ENCODE results near the gene PDRG1.

The PDRG1 gene

DNA sequence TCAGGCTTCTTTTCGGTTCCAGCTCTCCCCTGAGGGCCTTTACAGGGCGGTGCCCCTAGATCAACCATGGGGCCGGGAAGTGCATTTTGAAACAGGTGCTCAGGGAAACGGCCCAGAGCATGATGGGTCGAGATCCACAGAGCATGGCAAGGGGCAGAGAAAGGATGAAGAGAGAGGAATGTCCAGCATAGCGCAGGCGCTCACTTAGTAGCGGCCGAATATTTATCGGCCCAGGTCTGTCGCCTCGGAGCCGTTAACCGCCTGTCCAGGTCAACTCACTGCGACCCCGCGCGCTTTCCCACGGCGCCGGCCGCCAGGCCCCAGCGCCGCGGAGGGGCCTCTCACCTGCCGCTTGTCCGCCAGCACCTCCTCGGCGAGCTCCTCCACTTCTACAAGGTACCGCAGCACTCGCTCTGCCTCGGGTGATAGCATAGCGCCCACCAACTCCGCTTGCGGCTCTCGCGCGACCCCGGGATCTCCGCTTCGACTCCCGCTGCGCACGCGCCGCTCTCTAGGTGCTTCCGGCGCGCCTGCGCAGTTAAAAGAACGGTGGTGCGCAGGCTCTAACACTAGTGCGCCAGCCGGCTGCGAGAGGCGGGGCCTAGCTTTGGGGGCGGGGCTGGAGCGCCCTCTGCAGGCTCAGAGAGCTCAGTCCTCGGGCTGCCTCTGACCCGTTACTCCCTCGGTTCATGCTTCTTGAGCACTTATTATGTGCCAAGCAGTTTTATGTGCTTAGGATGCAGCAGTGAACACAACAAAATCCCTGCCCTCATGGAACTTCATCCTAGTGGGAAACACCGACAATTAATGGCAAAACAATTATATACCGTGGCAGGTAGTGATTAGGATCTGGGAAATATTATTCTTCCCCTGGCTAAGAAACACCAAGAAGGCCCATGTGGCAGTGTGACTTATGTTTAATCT lies at the start of gene PDRG1:
Gene PDRG1 (minus strand): TSS at position 517 of the 924 bp plus-strand sequence. CDS start 85 bp downstream, at position 432.
- DNase-seq: peak; percentile 96

DNA sequence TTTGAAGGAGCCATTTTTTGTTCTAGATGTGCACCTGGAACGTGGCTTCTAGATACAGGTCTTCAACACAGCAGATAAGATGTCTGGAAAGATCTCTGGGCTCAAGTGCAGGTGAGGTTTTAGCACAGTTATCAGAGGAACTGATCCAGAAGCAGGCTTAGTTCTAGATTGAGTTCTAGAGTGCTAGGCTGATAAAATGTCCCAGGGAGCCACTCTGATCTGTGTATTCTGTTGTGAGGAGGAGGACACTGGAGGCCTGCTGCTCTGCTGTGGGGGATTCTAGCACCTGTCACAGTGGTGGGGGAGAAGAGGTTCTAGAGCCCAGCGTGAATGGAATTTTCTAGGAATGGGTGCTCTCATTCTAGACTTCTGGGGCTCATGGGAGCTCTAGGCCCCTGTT lies 46.4 kb upstream of the PDRG1 start:
- DNase-seq: no peak

DNA sequence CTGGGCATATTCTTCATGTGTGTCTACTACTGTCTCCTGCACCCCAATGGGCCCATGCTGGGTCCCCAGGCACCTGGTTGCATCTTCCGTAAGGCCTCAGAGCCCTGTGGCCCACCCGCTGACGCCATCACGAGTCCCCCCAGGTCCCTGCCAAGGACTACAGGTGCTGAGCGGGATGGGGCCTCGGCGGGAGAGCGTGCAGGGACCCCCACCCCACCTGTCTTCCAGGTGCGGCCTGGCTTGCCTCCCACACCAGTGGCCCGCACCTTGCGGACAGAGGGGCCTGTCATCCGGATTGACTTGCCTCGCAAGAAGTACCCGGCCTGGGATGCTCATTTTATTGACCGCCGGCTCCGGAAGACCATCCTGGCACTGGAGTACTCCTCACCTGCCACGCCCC lies 45.1 kb upstream of the PDRG1 start:
- no peak for DNase-seq

DNA sequence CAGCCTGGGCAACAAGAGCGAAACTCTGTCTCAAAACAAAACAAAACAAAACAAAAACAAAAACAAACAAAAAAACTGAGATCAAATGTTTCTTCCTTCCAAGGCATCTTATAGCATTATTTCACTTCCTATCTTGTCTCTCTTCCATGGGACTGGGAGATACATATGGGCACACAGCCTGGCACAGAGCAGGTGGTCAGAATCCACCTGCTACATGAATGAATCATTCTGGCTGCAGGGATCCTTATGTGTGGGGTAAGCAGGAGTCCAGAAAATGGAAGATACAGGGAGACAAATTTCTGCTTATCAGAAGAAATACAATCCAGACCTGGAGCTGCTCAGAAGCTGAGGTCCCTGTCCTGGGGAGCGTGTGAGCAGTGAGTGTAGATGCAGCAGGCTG lies 40.2 kb upstream of the PDRG1 start:
- no peak for DNase-seq

DNA sequence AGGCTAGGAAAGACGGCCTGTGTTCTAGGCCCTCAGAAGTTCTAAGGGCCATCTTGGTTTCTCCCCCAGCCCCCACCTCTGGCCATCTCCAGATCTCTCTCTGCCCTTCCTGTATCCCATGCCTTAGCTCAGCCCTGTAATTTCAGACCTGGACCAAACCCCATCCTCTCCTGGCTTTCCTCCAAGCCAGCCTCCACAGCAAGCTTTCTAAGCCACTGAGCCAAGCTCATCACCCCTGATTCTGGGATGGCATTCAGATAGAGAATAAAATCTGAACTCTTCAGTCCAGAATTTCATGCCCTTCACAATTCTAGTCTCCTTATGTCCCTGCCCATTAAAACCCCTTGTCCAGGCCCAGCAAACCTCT lies 39.5 kb upstream of the PDRG1 start:
- DNase-seq: no peak

DNA sequence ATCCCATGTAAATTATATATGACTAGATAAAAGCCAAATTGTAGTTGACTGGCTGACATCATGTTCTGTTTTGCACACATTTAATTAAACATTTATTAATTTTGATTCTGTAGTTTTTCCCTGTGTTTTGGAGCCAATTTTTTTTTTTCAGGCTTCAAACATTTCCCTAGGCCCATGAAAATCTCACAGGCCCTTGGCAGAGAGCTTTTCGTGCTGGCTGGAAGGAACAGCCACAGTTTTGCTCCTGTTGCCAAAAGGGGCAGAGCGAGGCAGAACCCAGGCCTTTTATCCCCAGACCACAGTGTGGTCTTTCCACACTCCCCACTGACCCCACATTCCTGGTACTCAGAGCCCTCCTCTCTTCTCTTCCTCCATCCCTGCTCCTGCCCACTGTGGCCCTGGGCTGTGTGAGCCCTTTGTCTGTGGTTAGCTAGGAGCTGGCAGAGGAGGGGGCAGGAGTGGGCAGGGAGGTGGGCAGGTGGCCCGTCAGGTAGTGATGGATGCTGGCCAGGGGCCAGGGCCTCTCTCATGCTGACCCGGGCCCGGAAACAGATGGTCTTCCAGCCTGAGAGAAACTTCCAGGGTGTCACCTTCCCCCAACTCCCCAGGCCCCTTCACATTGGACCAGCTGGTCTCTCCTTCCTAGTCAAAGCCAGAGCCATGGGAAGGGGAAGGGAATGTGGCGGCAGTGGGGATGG lies 38.9 kb upstream of the PDRG1 start:
- no peak for DNase-seq

DNA sequence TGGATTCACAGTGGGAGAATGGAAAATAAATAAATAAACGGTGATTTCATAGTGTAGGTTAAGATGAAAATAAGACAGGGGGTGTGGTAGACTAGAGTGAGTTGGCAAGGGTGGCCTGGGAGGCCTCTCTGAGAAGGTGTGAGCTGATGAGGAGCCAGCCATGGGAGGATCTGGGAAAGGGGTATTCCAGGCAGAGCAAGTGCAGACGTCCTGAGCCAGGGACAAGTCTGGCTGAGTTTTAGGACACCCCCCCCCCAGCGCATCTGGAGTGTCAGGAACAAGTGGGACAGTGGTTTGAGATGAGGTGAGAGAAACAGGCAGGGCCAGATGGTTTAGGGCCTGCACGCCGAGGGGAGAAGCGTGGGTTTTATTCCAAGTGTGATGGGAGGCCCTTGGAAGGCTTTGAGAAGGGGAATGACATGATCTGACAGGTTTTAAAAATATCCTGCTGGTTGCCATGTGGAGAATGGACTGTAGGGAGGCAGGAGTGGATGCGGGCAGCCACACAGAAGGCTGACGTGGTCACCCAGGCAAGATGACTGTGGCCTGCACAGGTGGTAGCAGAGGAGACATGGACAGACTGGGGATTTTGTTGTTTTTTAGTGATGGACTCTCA lies 37.3 kb upstream of the PDRG1 start:
- DNase-seq: no peak

DNA sequence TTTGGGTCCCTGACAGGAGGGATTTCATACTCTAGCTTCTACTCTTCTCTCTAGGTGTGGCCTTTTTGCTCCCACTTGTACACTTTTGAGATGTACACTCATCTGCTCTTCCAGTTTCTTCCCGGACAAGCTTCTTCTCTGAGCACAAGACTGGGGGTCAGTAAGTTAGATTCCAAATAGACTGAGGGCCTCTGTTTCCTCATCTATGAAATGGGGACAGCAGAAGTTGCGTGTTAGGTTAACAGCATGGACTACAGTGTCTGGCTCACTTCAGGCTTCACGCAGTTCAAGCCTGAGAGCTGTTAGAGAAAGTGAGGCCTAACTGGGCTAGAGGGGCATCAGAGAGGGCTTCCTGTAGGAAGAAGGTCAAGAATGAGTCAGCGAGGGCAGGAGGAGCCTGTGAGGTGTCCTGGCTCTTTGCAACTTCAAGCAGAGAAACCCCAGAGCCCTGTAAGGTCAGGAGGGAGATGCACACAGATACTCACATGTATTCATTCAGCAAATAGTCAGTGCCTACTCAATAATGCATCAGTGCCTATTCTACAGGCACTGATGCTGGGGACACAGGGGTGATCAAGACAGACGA lies 36.7 kb upstream of the PDRG1 start:
- DNase-seq: no peak

DNA sequence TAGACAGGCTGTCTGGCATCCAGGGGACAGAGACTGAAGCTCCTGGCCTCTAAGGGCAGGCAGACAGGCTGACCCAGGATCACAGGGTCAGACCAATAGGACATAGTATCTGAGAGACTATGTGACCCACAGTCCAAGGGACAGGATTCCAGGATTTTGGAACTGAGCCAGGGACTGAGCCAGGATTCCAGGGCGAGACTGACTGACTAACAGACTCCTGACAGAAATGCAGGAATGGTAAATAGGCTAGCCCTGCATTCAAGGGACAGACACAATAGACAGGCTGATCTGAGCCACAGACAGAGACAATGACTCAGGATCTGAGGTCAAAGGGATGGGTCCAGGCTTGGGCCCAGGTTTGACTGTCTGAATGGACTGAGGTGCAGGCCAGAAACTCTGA lies 35.9 kb upstream of the PDRG1 start:
- no peak for DNase-seq

DNA sequence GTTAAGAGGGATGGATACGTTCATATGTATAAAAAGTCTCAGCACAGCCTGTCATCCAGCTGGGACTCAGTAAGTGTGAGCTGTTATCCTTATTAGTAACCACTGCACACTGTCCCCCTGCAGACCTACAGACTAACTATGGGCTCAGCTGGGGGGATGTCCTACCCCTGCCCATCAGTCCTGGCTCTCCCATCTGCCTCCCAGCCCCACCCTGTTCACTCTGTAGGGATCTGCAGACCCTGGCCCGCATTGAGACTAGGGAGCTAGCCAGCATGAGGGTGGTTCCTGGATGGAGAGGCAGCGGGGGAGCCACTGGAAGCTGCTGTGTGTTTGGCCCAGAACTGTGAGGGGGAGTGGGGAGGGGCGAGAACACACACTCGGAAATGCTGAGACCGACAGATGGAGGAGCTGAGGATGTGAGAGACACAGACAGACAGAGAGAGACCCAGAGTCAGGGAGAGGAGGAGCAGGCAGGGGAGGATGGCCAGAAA lies 33.2 kb upstream of the PDRG1 start:
- no peak for DNase-seq

DNA sequence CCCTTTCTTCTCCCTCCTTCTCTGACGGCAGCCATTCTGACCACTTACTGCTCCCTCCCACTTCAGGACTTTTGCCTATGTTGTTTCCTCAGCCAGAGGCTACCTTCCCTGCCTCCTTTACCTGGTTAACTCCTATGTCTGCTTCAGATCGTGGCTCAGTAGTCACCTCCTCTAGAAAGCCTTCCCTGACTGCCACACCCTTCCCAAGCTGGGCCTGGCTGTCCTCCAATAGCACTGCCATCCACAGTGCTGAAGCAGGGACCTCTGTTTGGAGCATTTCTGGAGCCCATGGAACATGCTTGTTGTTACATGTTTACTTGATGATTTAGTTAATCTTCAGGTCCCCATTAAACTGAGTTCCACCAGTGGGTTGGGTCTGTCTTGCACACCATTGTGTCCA lies 29.9 kb upstream of the PDRG1 start:
- no peak for DNase-seq

DNA sequence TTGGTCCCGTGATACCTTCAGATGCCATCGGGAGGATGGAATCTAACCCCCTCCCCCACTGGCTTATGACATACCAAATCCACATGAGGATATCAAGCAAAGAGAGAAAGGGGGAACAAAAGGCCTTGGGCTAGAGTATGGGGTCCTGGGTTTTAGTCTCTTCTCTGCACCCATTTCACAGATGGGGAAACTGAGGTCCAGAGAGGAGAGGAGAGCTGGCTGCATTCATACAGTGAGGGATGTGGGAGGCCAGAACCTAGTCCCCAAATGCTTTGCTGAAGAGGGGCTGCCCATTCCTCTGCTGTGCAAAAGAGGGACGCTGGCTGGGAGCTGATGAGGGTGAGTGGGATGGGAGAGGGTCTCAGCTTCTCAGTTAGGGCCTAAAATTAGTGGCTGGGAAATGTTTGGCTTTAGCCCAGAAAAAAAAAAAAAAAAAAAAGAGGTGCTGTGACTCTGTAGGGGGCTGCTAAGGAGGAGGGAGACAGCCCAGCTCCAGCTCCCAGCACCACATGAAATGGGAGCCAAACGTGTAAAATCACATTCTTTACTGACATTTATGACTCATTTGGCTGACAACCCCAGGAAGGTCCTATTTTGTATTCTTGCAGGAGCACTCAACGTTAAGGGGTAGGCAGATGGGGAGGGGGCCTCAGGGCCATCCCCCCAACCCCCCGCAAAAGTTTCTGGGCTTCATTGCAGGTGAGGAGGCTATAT lies 28.0 kb upstream of the PDRG1 start:
- no peak for DNase-seq

DNA sequence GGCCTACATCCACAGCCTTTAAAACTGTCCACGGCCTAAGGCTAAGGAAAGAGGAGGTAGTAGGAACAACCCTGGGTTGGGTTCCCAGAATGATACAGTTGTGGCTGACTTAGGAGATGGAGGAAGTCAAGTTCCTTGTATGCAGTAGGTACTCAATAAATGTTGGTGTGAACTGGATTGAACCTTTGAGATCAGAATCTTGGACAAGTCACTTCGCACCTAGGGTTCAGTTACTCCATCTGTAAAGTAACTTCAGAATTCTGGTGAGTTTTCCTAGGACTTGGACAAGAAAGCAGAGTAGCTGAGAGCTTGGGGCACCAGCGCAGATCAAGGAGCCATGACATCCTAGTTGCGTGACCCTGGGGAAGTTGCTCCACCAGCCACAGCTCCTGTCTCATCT lies 25.2 kb upstream of the PDRG1 start:
- DNase-seq: no peak

DNA sequence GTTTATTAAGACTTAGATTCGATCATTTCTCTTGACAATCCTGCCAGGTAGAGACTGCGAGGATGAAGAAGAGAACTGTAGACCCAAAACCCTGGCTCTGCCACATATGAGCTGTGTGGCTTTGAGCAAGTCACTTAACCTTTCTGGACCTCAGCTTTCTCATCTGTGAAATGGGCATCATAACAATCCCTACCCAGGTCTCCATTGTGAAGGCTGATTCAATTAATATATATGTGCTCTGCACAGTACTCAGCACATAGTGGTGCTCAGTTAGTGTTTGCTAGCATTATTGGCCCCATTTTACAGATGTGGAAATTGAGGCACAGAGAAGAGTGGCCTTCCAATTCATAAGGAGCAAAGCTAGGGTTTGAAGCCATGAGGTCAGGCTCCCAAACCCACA lies 24.0 kb upstream of the PDRG1 start:
- no peak for DNase-seq

DNA sequence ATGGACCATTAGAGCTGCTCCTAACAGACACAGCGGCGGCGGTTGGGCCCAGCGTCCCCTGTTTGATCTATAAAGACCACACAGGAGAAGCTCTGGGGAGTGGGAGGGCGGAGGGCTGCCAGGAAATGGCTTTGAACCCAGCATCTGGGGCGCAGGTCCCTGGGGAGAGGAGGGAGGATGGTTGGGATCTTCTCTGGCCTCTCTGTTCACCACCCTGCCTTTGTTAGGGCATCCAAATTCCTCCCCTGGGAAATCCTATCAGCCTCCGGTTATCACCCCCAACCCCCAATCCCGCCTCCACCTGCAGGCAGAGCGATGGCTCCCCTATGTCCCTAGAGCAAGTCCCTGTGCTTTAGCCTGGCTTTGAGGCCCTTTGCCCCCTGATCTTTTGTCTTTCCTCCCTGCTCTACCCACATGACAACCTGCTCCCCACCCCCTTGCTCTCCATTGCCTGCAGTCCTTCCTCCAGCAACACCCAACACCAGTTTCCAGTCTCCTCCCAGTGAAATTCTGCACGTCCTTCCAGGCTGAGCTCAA lies 23.2 kb upstream of the PDRG1 start:
- DNase-seq: no peak

DNA sequence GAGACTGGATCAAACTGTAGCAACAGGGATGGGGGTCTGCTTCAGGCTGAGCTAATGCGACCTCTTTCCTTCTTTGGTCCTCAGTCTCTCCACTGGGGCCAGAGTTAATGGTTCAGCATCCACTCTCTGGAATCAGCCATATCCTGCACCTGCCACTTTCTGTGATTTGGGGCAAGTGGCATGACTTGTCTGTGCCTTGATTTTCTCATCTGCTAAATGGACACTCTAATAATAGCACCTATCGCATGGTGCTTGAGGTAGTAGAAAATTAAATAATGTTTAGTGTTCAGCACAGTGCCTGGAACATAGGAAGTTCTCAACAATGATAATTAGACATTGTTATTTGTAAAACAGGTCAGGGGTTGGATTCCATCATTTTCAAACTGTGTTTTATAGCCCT lies 22.4 kb upstream of the PDRG1 start:
- DNase-seq: no peak

DNA sequence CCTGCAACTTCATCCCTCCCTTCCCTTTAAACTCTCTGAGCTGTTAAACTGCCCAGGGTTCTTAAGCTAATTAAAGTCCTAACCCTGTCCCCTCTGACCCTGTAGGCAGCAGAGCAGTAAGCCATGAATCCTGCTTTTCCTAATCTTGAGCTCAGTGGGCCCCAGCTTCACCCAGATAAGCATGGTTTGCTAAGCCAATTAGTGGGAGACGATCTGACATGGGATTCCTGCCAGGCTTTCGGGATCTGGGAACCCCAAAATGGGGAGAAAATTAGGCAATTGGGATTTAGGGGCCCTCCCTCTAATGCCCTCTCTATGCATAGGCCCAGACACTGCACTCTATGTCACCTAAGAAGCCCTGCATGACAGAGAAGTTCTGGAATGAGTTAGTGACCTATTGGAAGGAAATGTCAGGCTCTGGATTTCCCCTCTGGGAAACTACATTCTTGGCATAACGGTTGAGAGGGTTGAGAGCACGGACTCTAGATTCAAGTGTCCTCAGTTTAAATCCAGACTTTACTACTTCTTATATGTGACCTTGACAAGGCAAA lies 20.7 kb upstream of the PDRG1 start:
- no peak for DNase-seq

DNA sequence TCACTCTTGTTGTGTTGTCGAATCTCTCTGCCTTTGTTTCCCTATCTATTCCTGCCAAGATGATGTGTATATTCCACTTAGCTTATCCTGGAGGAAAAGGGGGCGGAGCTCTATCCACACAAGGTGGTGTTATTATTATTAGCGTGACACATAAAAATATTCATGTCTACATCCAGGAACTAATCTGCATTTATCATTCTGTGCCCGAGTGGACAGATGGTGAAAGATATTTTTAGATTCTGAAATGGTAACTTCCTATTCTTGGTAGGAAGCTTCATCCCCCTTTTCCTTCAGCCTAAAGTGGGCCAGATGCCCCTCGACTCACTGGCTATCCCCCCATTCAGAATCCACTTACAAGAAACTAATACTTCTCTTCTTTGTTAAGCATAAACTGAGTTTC lies 18.1 kb upstream of the PDRG1 start:
- DNase-seq: no peak

DNA sequence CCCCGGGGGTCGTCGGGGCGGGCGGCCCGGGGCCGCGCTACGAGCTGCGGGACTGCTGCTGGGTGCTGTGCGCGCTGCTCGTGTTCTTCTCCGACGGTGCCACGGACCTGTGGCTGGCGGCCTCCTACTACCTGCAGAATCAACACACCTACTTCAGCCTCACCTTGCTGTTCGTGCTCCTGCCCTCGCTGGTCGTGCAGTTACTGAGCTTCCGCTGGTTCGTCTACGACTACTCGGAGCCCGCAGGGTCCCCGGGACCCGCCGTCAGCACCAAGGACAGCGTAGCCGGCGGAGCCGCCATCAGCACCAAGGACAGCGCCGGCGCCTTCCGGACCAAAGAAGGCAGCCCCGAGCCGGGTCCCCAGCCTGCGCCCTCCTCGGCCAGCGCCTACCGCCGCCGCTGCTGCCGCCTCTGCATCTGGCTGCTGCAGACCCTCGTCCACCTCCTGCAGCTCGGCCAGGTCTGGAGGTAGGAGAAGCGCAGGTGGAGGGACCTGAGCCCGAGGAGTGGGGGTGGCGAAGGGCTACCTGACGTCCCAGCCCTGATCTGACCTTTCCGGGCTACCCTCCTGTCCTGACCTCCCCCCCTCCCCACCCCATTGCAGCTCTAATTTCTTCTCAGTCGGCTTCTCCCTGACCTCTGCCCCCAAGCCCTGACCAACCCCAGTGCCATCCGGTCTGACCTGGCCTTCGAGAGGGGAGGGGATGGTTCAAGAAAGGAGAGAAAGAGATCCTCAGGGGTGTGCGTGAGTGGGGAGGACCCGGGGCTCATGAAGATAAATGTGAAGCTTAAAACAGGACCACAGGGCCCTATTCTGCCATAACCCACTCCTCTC lies 16.7 kb upstream of the PDRG1 start:
- peak; percentile 18 for DNase-seq

DNA sequence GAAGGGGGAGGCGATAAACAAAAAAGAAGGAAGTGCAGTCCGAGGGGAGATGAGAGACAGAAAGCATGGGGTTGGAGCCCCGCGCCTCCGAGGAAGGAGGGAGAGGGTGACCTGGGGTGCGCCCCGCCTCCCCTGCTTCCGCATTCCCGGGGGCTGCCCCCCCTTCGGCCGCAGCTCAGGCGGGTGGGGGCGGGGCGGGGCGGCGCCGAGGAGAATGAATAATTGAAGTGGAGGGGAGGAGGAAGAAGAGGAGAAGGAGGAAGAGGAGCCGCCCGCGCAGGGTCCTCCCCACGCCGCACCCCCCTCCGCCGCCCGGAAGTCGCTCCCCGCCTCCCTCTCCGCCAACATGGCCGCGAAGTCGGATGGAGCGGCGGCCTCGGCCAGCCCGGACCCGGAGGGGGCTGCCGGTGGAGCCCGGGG lies 16.0 kb upstream of the PDRG1 start, which contains the start of gene XKR7:
Gene XKR7 (plus strand): TSS at position 322 of the 420 bp plus-strand sequence. CDS start 25 bp downstream, at position 347.
- no peak for DNase-seq
